ENCODE measurements around the gene MGAT5B.

Gene MGAT5B

DNA sequence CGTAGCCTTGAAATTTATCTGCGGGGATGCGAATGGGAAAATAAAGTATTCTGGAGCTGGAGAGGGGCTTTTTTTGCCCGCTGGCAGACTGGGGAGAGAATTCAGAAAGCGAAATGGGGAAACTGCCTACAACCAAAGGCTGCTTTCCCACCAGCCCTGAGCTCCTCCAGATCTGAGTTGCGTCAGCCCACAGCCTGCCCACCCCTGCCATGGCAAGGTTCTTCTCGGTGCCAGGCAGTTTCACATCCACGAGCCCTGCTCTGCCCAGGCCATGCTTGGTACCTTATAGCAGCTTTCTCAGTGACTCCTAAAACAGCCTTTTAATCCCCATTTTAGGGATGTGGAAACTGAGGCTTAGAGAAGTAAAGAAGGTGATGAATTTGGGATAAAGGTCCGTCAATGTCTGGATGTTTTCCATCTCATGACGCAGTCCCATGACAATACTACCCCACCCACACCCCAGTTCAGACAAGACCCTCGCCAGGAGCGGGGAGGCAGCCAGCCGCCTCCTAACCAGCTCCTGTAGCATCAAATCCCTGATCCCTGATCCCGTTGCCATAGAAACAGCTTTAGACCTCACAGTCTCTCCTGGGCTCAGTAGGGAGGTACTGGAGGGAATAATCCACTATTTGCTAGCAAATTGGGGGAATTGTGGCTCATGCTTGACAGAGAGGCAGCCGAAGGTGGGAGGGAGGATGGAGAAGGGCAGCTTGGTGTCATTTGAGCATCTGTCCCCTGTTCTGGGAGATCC is 113.5 kb downstream of the MGAT5B start:
- DNase-seq, result no peak

GRCh38 chr17:76982408-76983074 is 114.3 kb downstream of the MGAT5B start:
- DNase-seq, result no peak

DNA sequence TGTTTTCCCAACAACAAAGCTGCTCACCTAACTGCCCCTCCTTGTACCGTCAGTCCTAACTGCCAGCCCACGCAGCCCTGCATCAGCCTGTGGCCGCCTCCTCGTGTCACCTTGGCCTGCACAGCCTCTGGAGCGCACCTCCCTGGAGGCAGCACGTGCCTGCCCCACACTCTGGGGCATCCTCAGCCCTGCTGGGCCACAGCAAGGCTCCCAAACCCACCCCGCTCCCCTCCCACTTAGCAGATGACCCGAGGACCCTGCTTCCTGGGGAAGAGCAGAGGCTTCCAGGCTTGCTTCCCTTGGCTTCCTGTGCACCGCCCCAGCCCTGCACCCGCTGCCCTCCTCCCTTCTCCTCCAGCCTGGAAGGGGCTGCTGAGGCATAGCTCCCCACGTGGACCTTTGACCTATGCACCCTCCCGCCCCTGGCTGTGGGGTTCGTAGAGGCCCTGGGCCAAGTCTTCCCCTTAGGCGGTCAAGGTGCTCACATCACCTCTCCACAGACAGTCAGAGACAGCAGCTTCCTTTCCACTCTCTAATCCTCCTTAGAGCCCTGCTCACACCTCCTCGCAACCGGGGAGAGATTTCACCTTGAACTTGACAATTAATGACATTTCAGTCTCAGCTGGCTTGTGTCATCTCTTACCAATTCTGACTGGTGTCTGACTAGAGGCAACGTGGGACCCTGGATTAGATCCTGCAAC is 115.0 kb downstream of the MGAT5B start:
- DNase-seq, result no peak

GRCh38 chr17:76986365-76986764 is 118.2 kb downstream of the MGAT5B start:
- DNase-seq, result no peak

DNA sequence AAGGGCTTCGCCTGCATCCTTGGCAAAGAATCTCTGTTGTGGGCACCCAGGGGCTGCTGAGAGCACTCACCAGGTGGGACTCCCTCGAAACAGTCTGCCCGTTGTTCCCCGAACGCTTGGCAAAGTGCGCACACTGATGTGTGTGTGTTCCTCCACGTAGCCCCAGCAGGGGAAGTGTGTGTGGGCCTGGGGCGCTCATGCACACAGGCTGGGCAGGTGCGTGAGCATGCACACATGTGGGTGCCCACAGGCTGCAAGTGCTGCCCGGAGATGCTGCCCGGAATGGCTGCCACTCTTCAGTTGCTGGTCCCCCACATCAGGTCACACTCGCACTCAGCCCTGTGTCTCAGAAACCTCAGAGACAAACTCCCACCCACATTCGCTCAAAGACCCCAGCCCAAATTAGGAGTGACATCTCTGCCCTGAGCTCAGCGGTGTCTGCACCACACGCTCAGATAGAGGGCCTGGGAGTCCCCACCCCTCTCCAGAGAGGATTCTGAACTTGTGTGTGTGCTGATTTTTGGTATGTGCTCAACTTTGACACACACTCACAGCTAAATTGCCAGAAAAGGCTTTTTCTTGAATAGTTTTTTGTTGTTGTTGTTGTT is 119.4 kb downstream of the MGAT5B start:
- DNase-seq, result no peak

DNA sequence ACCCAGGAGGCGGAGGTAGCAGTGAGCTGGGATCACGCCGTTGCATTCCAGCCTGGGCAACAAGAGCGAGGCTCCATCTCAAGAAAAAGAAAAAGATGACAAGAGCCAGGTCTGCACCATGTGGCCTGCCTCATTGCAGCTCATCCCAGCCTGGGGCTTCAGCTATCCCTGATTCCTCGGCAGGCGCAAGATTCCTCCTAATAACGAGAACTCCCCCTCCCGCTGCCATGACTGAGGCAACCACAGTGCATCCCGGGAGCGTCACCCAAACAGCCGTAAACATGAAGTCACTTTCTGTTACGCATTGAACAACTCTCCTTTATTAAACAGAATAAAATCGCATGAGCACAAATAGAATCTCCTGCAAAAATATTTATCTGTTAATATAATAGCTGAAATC is 120.6 kb downstream of the MGAT5B start:
- DNase-seq, result no peak

DNA sequence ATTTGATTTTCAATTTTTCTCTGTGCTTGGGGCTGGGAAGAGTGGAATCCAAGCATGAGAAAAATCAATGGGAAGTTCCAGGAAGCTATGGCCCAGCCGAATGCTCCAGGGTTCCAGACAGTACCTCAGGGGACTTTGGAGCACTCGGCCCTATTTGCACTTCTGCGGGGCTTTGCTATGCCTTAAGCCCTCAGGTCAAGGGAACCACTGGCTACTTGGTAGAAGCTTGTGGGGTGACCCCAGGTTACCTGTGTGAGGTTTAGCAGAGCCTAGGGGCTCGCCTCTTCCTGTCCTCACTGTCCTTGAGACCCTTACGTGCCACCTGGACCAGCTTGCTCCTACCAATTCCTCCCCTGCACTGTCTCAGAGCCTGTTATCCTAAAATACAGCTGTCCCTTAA is 121.3 kb downstream of the MGAT5B start:
- DNase-seq, result no peak

DNA sequence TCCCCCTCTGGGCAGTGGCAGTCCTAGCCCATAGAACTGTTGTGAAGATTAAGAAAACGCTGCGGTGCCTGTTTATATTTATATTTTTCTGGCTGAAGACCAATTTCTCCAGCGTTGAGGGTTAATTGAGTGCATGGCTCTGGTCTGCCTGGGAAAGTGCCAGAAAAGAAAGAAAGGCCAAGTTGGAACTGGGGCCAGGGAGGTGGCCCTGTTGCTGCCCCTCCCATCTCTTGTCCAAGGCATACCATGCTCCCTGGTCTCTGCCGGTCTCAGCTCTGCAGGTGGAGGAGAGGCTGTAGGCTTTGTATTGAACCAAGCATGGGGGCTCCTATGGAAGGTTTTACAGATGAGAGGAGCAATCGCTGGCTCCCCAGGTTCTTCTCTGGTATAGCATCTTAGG is 124.7 kb downstream of the MGAT5B start:
- DNase-seq, result no peak

DNA sequence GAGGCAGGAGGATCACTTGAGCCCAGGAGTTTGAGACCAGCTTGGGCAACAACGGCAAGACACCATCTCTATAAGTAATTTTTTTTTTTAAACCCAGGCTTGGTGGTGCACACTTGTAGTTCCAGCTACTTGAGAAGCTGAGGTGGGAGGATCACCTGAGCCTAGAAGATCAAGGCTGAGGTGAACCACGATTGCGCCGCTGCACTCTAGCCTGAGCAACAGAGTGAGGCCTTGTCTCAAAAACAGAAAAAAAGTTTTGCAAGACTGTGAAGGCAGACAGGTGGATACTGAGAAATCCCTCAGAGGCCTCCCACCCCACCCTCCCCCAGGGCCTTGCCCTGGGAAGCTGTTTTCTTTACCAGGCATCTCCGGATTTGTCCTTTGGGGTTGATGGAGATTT is 125.4 kb downstream of the MGAT5B start:
- DNase-seq, result no peak

- DNase-seq, result no peak
Observed at GRCh38 chr17:76994237-76994637, 126.0 kb downstream of the MGAT5B start.

- DNase-seq, result no peak
Observed at GRCh38 chr17:76995387-76996105, 127.3 kb downstream of the MGAT5B start.

- DNase-seq, result no peak
Observed at GRCh38 chr17:76996741-76997694, 128.8 kb downstream of the MGAT5B start.

GRCh38 chr17:76997981-76998531 is 129.9 kb downstream of the MGAT5B start:
- peak; percentile 33 for DNase-seq

GRCh38 chr17:76998839-76999238 is 130.6 kb downstream of the MGAT5B start:
- no peak for DNase-seq
